Fibroblast of skin of scalp (primary cell): ENCODE measurements around the gene SLC6A19. TPM values are rescaled to one million over a fixed set of nuclear protein-coding genes. Genes with fewer than 3 reads are reported as not detected.
"Not testable (repeated sequence)": the region's sequence is repeated elsewhere in the genome, so short reads cannot be mapped to it uniquely, and the experiment has no call there.

Experiments
- DNase-seq: peaks from one replicate; pipeline ENCODE4 v3.0.0-alpha.2; 2013
- polyA plus RNA-seq, 2 experiments: library from polyadenylated mRNA; unstranded; fragments of 120-200 nt; gene quantifications; one replicate each; pipeline ENCODE4 v1.2.1, GENCODE V29; 2013; ENCODE audit not compliant: insufficient read length in 2 of 2

Gene SLC6A19
- not detected for polyA plus RNA-seq (2013, experiment 1 of 2; ENCODE audit: insufficient read length)
- 0.39 TPM for polyA plus RNA-seq (2013, experiment 2 of 2; ENCODE audit: insufficient read length)

DNA sequence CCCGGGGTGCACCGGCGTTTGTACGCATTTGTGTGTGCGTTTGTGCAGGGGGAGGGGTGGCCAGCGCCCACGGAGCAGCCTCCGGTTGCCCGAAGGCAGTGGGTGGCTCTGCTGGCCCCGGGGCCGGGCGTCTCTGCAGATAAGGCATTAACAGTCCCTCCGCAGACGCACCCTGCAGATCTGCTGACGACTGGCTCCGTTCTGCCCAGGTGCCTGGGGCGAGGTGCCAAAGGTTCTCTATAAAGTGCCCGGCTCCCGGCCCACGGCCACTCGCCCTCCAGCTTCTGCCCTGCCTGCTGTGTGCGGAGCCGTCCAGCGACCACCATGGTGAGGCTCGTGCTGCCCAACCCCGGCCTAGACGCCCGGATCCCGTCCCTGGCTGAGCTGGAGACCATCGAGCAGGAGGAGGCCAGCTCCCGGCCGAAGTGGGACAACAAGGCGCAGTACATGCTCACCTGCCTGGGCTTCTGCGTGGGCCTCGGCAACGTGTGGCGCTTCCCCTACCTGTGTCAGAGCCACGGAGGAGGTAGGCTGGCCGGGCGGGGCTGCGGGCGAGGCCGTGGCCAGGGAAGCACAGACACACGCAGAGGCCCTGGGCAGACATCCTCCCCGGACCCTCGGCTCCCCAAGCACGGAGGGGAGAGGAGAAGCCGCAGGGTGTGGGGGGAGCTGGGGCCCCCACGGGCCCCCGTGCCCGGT, at the start of gene SLC6A19:
Gene SLC6A19, plus strand, starts transcription at position 269 of the 699 bp plus-strand sequence. Its CDS starts 56 bp downstream, at position 325.
- DNase-seq: no peak

DNA sequence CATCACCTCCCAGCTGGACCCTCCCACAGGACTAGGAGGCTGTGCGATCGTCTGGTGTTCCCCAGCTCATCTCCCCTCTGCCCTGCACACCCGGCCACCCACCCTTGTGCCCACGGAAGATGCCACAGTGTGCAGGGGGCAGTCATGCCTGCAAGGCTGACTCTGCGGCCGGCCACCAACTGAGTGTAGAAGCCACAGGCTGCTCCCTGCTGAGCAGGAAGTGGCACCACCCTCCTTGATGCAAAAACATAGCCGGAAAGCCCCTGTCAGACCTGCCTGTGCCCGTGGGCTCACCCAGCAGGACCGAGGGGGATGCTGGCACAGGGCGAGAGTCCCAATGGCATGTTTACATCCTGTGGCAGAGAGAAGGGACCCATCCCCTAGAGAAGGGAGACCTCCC, 49.2 kb upstream of the SLC6A19 start:
- DNase-seq: no peak

DNA sequence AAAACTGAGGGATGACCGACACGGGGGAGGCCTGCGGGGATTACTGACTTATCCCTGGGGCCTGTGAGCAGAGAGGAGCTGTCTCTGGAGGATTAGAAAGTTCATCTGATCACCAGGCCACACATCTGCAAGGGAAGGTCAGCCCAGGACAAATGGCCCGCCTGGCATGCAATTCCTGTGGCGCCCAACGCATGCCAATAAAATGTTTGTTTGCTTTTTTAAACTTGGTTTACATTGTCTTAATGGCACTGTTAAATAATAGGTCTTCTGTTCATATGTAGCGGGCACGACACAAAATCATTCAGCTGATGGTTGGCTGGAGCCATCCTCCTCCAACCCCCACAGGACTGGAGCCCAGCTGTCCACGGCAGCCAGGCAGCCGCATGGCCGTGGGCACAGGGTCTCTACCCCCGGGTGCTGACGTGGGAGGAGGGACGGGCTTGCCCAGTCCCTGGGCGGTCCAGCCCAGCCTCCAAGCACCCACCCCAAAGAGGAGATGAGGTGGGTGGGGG, 48.6 kb upstream of the SLC6A19 start:
- no peak for DNase-seq

DNA sequence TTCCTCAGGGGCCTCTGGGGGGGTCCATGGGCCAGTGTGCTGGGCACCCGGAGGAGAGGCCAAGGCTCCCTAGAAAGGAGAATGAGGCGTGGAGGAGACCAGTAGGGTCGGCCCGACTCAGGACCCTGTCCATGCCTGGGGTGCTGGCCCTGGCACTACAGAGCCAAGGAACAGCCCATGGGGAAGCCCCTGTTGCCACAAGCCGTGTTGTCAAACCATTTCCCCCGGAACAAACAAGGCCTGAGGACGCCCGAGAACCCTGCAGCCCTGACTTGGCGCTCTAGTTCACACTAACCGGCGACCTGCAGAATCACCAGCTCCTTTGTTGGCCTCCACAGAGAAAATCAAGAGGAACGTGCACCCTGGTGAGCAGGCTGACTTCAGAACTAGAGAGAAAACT, 48.0 kb upstream of the SLC6A19 start:
- no peak for DNase-seq

DNA sequence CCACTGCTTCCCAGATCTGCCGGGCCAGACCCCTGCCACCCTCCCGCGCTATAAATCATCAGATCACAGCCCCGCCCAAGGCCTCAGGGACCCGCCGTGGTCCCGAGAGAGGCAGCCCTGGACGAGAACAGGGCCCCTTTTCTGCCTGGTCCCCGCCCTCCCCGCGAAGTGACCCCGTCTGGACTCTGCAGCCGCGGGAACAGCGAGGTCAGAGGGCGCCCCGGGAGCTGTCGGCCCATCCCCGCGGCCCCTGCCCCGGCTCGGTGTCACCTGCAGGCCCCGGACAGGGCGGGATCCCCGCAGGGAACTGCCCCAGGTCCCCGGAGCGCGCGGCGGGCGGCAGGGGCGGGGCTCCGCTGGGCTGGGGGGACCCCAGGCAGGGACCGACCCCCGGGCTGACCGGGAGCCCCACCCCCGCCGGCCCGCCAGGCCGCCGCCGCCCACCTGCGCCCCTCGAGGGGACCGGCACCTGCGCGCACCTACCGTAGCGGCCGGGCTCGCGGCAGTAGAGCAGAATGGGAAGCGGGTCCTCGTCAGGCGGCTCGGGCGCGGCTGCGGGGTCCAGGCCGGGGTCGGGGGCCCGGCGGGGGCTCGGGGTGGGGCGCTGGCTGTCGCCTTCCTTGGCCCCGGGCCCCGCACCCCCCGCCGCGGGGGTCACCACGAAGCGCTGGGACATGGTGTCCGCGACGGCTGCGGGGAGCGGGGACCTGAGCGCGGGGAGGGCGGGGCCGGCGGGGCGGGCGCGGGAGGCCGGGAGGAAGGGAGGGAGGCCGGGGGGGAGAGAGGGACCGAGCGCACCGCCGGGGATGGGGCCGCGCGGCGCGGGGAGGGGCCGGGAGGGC, 46.0 kb upstream of the SLC6A19 start:
- DNase-seq: no peak

DNA sequence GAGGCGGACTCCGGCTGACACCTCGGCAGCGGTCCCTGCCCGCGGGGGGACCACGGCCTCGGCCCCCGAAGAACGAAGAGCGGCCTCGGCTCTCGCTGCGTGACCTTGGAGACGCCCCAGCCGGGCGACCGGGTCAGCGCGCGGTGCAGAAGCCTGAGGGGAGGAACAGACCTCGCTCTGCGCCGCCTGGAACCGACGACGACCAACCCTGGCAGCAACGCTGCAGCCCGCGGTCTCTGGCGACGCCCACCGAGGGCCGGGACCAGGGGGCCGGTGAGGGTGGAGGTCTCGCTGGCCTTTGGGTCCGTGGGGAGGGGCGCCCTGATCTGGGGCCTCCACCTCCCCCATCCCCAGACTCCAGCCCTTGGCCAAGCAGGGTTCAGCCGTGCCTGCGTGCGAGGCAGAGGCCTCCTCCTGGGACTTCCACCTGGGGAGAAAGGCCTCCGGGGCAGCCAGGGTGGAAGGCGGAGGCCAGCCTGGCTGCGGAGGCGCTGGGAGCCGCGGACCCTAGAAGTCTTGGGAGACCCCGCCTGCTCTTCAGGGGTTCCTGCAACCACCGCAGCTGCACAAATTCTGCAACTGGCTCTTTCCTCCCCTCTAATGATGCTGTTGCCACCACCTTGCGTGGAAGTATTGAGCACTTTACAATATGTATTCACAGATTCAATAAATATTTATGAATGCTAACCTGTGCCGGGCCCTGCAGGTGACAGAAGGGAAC, 45.2 kb upstream of the SLC6A19 start:
- DNase-seq: no peak

DNA sequence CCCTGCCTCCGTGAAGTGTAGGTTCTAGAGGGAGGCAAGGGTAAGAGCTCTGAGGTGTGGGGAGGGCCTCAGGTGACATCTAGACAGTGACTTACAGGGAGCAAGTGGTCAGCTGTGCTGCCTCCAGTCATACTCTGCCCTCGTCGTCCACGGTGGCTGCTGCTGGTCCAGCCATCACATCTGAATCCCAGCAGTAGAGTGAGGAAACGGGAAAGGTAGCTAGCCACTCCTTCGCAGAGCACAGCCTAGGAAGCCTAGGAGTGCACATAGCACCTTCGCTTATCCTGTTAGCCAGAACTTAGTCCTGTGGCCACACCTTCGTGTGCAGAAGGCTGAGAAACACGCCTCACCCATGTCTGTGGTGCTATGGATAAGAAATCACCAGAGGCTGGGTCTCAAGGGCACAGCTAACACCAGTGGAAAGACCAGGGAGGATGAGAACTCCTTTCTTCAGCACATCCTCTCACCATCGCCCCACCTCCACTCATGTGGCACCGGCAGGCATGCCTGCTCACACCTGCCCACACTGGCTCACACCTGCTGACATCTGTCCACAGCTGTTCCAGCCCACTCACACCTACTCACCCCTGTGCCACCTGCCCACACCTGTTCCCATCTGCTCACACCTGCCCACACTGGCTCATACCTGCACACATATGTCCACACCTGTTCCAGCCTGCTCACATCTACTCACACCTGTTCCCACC, 44.5 kb upstream of the SLC6A19 start:
- no peak for DNase-seq

DNA sequence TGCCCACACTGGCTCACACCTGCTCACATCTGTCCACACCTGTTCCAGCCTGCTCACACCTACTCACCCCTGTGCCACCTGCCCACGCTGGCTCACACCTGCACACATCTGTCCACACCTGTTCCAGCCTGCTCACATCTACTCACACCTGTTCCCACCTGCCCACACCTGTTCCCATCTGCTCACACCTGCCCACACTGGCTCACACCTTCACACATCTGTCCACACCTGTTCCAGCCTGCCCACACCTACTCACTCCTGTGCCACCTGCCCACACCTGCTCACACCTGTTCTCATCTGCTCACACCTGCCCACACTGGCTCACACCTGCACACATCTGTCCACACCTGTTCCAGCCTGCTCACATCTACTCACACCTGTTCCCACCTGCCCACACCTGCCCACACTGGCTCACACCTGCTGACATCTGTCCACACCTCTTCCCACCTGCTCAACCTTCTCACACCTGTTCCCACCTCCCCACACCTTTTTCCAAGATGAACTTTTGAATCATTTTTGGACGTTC, 43.9 kb upstream of the SLC6A19 start:
- DNase-seq: not testable (repeated sequence)

DNA sequence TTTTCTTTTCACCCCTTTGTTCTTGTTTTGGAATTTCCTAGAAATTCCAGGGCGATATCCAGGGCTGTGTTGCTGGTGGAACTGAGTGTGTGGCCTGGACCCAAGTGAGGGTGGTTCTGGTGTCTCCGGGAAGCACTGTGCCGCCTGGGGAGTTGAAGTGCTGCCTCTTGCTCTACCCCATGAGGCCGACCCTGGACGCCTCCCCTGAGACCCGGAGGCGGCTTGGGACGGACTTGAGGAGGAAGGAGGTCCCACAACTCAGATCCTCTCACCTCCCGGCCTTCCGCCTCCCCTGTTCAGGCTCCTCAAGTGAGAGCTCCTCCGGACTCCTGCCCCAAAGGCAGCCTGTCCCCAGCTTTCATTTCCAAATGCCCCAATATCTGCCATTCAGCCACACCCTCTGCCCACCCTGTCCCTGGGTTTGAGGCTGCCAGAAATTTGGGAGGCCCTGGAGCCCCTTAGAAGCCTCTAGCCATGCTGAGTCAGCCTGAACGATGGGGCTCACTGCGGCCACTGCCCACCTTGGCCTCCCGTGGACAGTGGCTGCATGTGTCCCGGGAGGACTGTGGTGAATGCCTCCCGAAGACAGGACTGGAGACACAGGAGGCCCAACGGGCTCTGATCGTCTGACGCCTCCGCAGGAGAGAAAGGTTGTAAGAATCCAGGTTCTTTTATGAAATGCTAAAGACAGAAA, 42.6 kb upstream of the SLC6A19 start:
- no peak for DNase-seq

DNA sequence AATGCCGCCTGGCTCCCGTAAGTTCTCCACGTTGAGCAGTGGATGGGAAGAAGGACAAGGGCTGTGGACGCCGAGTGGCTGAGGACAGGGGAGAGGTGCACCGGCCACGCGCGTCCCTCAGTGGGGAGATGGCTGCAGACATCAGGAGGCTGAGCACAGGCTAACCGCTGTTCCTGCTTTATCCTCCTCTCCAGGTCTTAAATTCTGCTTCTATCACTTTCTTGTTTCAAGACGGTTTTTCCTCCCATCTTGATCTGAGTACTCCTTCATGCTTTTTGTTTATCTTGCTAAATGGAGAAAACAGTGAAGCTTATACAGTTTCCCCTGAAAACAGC, 42.1 kb upstream of the SLC6A19 start:
- DNase-seq: no peak

DNA sequence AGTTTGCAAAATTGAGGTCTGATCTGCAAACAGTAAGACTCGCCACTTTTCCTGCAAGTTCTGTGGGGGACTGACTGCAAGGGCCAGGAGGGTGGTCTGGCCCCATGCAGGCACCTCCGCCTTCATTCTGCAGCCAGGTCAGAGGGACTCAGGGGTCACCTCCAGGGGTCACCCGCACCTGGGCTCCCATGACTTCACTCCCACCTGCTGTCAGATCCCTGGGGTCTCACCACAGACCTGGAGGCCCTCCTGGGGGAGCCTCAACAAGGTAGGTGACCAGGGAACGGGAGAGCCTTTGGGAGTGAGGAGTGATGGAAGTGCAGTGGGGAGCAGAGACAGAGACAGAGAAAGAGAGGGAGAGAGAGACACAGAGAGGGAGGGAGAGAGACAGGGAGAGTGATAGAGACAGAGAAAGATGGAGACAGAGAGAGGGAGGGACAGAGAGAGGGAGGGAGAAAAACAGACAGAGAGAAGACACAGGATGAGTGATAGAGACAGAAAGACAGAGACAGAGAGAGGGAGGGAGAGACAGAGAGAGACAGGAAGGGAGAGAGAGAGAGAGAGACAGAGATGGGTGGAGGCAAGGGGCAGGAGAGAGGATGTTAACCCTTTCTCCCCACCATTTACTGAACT, 41.5 kb upstream of the SLC6A19 start:
- no peak for DNase-seq

DNA sequence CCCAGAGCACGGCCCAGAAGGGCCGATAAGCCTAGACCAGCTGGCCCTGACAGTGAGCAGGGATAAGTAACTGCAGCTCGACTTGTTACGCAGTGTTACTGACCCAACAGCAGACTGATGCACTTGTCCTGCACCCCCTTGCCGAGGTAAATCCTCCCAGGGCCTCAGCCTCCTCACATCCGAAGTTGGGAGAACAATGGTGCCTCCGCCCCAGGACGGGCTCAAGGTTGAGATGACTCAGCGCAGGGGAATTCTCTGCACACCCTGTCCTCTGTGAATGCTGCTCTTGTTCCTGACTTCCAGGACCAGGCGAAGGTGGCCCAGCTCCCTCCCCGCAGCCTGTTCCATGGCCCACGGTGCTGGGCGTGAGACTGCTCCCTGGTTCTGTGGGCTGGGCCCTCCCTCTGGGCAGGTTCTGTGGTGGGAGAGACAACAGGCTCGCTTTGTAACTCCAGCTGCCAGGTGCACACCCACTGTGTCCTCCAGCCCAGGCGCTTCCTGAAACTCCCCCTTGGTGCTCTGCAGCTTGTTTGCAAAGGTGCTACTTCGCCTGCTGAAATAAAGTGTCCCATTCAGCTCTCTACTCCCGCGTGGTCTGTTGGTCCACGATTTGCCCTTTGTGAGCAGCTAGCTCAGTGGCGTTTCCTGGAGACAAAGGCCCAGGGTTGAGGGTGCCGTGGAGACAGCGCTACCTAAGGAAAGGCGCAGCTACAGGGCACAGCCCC, 40.1 kb upstream of the SLC6A19 start:
- DNase-seq: no peak

DNA sequence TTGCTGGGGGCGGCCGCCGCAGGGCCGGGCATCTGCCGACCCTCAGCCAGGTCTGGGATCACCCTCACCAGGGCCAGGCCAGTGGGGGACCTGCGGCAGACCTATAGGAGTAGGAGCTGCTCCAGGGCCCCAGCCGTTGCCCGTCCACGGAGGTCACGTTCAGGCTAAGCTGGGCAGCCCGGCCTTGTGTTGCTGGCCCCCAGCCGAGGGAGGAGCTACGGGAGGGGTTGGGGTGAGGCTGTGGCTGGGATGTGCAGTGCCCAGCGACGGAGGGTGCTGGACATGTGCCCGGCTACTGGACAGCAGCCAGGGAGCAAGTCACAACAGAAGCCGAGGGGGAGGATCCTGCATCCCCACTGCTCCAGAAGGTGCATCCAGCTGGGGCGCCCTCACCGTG, 39.6 kb upstream of the SLC6A19 start:
- no peak for DNase-seq

DNA sequence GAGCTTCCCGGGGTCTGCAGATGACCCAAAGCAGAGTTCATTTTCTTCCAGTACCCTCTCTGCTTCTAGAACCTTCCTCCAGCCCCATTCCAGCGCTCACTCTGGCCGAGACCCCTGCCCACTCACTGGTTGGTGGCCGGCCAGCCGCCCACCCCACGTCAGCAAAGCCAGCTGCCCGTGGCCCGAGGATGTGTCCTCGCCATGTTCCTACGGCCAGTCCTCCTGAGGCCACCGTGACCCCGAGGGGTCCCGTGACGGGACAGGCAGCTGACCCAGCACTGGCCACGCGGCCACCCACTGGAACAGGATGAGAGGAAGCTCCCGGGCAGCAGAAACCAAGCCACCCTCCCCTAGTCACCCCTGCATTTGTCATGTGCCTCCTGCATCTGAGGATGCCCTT, 39.1 kb upstream of the SLC6A19 start:
- DNase-seq: no peak

DNA sequence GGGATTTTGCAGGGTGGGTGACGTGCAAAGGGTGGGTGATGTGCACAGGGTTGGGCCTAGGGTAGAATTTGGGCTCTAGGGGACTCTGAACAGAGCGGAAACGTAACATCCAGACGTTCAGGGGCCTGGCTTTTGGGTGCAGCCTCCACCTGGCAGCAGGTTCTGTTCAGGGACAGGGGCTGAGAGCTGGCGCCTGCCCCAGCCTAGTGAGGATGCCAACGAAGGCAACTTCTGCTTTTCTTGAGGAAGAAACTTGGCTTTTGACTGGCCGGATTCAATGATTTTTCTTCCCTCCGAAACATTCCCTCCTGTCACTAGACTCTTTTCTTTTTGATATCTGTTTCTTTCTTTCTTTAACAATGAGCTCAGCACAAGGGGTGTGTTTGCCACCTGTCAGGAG, 38.6 kb upstream of the SLC6A19 start:
- DNase-seq: no peak

DNA sequence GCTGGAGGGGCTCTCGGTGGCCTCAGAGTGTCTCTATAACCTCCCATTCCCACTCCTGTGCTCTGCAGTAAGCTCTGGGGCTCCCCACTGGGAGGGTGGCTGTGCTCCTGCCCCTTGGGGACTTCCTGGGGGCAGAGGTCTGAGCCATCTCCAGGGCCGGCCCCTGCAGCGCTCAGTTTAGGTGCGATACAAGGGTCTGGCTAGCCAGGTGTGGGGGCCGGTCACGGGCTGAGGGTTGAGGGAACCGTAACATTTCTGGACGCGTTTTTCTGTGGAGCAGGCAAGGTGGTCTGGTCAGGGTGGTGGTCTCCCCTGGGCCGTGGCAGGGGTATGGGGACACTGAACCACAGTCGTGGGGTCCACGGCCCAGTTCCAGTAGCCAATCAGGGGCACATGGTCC, 38.0 kb upstream of the SLC6A19 start:
- DNase-seq: no peak

DNA sequence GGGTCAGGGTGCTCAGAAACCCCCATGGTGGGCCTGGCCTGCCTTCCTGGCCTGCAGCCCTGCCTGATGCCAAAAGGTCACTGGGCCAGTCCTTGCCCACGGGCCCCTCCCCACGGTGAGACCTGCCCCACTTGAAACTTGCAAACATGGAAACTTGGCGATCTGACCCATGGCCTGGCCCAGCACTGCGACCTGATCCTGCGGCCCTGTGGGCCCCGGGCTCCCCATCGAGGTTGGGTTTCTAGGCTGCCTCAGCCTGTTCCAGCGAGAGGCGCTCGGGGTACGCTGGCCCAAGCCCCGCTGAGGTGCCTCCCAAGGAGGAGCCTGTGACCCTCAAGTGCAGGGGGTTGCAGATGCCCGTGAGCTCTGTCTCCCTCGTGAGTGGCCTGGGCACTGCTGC, 37.5 kb upstream of the SLC6A19 start:
- DNase-seq: no peak

DNA sequence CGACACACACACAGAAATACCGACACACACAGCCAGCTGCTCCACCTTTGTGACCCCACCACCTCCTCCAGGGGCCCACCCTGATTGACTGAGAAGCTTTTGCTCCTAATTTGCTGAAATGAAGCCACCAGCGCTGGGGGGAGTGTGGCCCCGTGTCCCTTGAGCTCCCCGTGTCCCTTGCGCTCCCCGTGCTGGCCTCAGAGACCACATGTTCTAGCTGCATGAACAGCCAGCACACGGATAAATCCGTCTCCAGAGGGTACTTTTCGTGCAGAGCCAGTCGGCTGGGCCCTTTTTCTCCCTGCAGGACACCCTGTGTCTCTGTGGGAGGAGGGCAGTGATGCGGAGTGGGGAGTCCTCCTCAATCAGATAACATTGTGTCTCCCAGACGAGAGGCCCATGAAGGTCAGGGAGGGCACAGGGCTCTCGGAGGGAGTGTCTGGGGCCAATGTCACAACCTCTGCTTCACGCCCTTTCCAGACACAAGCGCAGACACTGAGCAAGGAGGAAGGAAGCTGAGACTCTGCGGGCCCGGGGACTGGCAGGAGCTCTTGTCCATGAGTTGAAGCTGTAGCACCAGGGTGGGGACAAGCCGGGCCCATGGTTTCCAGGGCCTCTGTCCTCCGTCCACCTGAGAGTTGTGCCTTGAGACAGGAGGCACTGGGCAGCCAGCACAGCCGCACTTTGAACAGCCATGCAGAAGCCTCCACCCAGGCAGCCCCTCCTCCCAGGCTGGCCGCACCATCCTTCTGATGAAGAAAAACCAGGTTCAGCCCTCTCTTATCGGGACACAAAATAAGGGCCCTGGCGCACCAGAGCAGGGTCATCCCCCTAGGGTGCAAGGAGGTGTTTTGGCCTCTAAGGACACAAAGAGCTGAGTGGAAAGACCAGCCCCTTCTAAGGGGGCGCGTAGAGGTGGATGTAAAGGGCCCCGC, 36.4 kb upstream of the SLC6A19 start:
- DNase-seq: no peak

DNA sequence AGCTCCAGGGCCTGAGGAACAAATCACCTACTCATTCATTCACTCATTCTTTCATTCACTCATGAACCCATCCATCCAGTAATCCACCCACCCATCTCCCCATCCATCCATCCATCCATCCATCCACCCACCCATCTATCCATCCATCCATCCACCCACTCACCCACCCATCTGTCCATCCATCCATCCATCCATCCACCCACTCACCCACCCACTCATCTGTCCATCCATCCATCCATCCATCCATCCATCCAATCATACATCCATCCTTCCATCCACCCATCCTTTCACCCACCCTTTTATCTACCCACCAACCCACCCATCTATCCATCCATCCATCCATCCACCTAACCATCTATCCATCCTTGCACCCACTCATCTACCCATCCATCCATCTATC, 35.5 kb upstream of the SLC6A19 start:
- no peak for DNase-seq
